ENCODE results near the gene USH1G.
"Not testable (repeated sequence)": the region's sequence is repeated elsewhere in the genome, so short reads cannot be mapped to it uniquely, and the experiment has no call there.

Gene USH1G

GRCh38 chr17:74873874-74874614, 49.0 kb downstream of the USH1G start:
- Histone ChIP-seq H3K27me3 (replicated peaks; ENCODE audit: control insufficient read depth, insufficient read depth, low read length) (no peaks in the 10 kb centered on the region), H3K36me3 (ENCODE audit: control insufficient read depth, insufficient read depth, low read length) (peaks cover 10% of the 10 kb centered on the region), H3K4me3 (replicated peaks; ENCODE audit: low read depth, low read length) (peak overlapping the region; percentile 91)
- TF ChIP-seq, protein P1, sequence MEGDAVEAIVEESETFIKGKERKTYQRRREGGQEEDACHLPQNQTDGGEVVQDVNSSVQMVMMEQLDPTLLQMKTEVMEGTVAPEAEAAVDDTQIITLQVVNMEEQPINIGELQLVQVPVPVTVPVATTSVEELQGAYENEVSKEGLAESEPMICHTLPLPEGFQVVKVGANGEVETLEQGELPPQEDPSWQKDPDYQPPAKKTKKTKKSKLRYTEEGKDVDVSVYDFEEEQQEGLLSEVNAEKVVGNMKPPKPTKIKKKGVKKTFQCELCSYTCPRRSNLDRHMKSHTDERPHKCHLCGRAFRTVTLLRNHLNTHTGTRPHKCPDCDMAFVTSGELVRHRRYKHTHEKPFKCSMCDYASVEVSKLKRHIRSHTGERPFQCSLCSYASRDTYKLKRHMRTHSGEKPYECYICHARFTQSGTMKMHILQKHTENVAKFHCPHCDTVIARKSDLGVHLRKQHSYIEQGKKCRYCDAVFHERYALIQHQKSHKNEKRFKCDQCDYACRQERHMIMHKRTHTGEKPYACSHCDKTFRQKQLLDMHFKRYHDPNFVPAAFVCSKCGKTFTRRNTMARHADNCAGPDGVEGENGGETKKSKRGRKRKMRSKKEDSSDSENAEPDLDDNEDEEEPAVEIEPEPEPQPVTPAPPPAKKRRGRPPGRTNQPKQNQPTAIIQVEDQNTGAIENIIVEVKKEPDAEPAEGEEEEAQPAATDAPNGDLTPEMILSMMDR (IDR thresholded peaks at IDR 0.05; ENCODE audit: insufficient read depth, low read length, poor library complexity, severe bottlenecking): no peak
- DNase-seq (ENCODE audit: extremely low read depth, insufficient read length): no peak

- no peaks in the 10 kb centered on the region for H3K27me3 ChIP-seq (replicated peaks; ENCODE audit: control insufficient read depth, insufficient read depth, low read length)
- DNase-seq (ENCODE audit: extremely low read depth, insufficient read length): peak; percentile 96
- peaks cover 10% of the 10 kb centered on the region for H3K36me3 ChIP-seq (ENCODE audit: control insufficient read depth, insufficient read depth, low read length)
- H3K4me3 ChIP-seq (replicated peaks; ENCODE audit: low read depth, low read length): peak overlapping the region; percentile 97
- TF ChIP-seq, protein P1 (IDR thresholded peaks at IDR 0.05; ENCODE audit: insufficient read depth, low read length, poor library complexity, severe bottlenecking): no peak
Measured at GRCh38 chr17:74873037-74873873, 49.8 kb downstream of the USH1G start.

- H3K36me3 ChIP-seq (ENCODE audit: control insufficient read depth, insufficient read depth, low read length): peaks cover 10% of the 10 kb centered on the region
- no peak for DNase-seq (ENCODE audit: extremely low read depth, insufficient read length)
- TF ChIP-seq, protein P1 (IDR thresholded peaks at IDR 0.05; ENCODE audit: insufficient read depth, low read length, poor library complexity, severe bottlenecking): no peak
- H3K27me3 ChIP-seq (replicated peaks; ENCODE audit: control insufficient read depth, insufficient read depth, low read length): no peaks in the 10 kb centered on the region
- peak within 1 kb of the TSS; percentile 97 for H3K4me3 ChIP-seq (replicated peaks; ENCODE audit: low read depth, low read length)
Measured at GRCh38 chr17:74872313-74873036, 50.6 kb downstream of the USH1G start, which contains the start of gene FDXR. Gene FDXR, minus strand, starts transcription at chr17:74872994. Its CDS starts 50 bp downstream, at chr17:74872944.

- H3K27me3 ChIP-seq (replicated peaks; ENCODE audit: control insufficient read depth, insufficient read depth, low read length): no peaks in the 10 kb centered on the region
- TF ChIP-seq, protein P1 (IDR thresholded peaks at IDR 0.05; ENCODE audit: insufficient read depth, low read length, poor library complexity, severe bottlenecking): no peak
- peaks cover 13% of the 10 kb centered on the region for H3K36me3 ChIP-seq (ENCODE audit: control insufficient read depth, insufficient read depth, low read length)
- no peak for DNase-seq (ENCODE audit: extremely low read depth, insufficient read length)
- peak overlapping the region; percentile 97 for H3K4me3 ChIP-seq (replicated peaks; ENCODE audit: low read depth, low read length)
Measured at GRCh38 chr17:74871356-74872076, 51.5 kb downstream of the USH1G start.

GRCh38 chr17:74870512-74870911, 52.5 kb downstream of the USH1G start:
- Histone ChIP-seq H3K36me3 (ENCODE audit: control insufficient read depth, insufficient read depth, low read length) (peaks cover 17% of the 10 kb centered on the region), H3K4me3 (replicated peaks; ENCODE audit: low read depth, low read length) (peak overlapping the region; percentile 4), H3K27me3 (replicated peaks; ENCODE audit: control insufficient read depth, insufficient read depth, low read length) (no peaks in the 10 kb centered on the region)
- no peak for DNase-seq (ENCODE audit: extremely low read depth, insufficient read length)
- TF ChIP-seq, protein P1 (IDR thresholded peaks at IDR 0.05; ENCODE audit: insufficient read depth, low read length, poor library complexity, severe bottlenecking): no peak

GRCh38 chr17:74870028-74870427, 53.0 kb downstream of the USH1G start:
- H3K27me3 ChIP-seq (replicated peaks; ENCODE audit: control insufficient read depth, insufficient read depth, low read length); DNase-seq (ENCODE audit: extremely low read depth, insufficient read length); H3K4me3 ChIP-seq (replicated peaks; ENCODE audit: low read depth, low read length): not testable (repeated sequence)
- peaks cover 20% of the 10 kb centered on the region for H3K36me3 ChIP-seq (ENCODE audit: control insufficient read depth, insufficient read depth, low read length)
